ENCODE data around the gene DOLK. TPM values are rescaled to one million over a fixed set of nuclear protein-coding genes. Genes with fewer than 3 reads are reported as not detected.

DOLK gene
- polyA plus RNA-seq, 2 of the 4 experiments (the other 2 are of a cell fraction) = 22.8 to 25.4 TPM

GRCh38 chr9:128895556-128895955, 51.8 kb downstream of the DOLK start:
- DNase-seq (ENCODE audit: low read depth in 1 of 2, low spot score in 1 of 2) = no peak
- Histone ChIP-seq H3K9me3 (no peaks in the 10 kb centered on the region), H3K27ac (peak overlapping the region in 1 of 2 experiments; percentile 29; a peak in 1 of 6 replicates), H3K4me1 (peaks cover 39% of the 10 kb centered on the region), H3K4me3 (no peak overlapping the region), H3K4me2 (no peak overlapping the region)
- ChIA-PET POLR2A (no interaction called here), CTCF (interaction anchor here (0.9 to 1.7 kb wide), 3 partner anchors 14 to 33 kb away, joined by 3 to 5 read pairs (median 4); no protein-coding TSS in a partner anchor)
- FAIRE-seq = no peak
- TF ChIP-seq HEYL (CRISPR knock-in tag; IDR thresholded peaks at IDR 0.05) (no peak), EHF (CRISPR knock-in tag; IDR thresholded peaks at IDR 0.05) (no peak), ZNF302 (CRISPR knock-in tag; IDR thresholded peaks at IDR 0.05) (no peak), POLR2AphosphoS2 (conservative IDR thresholded peaks at IDR 0.05; ENCODE audit: low read length) (no peak), GATA3 (IDR thresholded peaks at IDR 0.05; ENCODE audit: borderline replicate concordance) (no peak), NR3C1 (IDR thresholded peaks at IDR 0.05) (no peak), KDM1A (IDR thresholded peaks at IDR 0.05; ENCODE audit: low read depth) (no peak), E2F6 (IDR thresholded peaks at IDR 0.05; ENCODE audit: borderline replicate concordance, low read depth) (no peak), NFE2L2 (conservative IDR thresholded peaks at IDR 0.05; ENCODE audit: low read length) (no peak), HMGXB4 (CRISPR knock-in tag; IDR thresholded peaks at IDR 0.05; ENCODE audit: borderline replicate concordance) (no peak), RFX5 (IDR thresholded peaks at IDR 0.05) (no peak), ESRRA (IDR thresholded peaks at IDR 0.05; ENCODE audit: borderline replicate concordance, low read length) (no peak), EHMT2 (IDR thresholded peaks at IDR 0.05; ENCODE audit: low read depth) (no peak), PBX3 (IDR thresholded peaks at IDR 0.05) (no peak), CTCF (IDR thresholded peaks at IDR 0.05) (no peak), RARB (CRISPR knock-in tag; IDR thresholded peaks at IDR 0.05) (no peak), EP300 (IDR thresholded peaks at IDR 0.05) (no peak)
- WGBS (ENCODE audit: missing lambda C conversion rate) = 76% methylated on average over 4 of the region's 4 CpGs
- ATAC-seq = no peak

Other genes with a start within 250 kb of the DOLK start
- 7.6 and 9.0 TPM in 2 replicates for gene PKN3, start 245.1 kb downstream of the DOLK start, polyA plus RNA-seq (2011; rRNA removed)
- gene PKN3, start 245.1 kb downstream of the DOLK start, polyA plus RNA-seq (2017; fragmentation: RNase III; extraction: RNeasy Plus Mini Kit Qiagen cat#74134 plus additional on column Dnase treatment) = 14.1 to 16.7 TPM (median 16.3 TPM) in 3 replicates
- gene ZDHHC12, start 223.5 kb downstream of the DOLK start, polyA plus RNA-seq (2011; rRNA removed) = 37.6 and 55.5 TPM in 2 replicates
- gene ZDHHC12, start 223.5 kb downstream of the DOLK start, polyA plus RNA-seq (2017; fragmentation: RNase III; extraction: RNeasy Plus Mini Kit Qiagen cat#74134 plus additional on column Dnase treatment) = 66.2 to 77.5 TPM (median 75.7 TPM) in 3 replicates
- 13.4 and 16.2 TPM in 2 replicates for gene ZER1, start 175.7 kb downstream of the DOLK start, polyA plus RNA-seq (2011; rRNA removed)
- 8.1 to 10.8 TPM (median 9.1 TPM) in 3 replicates for gene ZER1, start 175.7 kb downstream of the DOLK start, polyA plus RNA-seq (2017; fragmentation: RNase III; extraction: RNeasy Plus Mini Kit Qiagen cat#74134 plus additional on column Dnase treatment)
- gene TBC1D13, start 160.3 kb downstream of the DOLK start, polyA plus RNA-seq (2011; rRNA removed) = 17.6 and 20.6 TPM in 2 replicates
- 12.4 to 14.0 TPM (median 13.9 TPM) in 3 replicates for gene TBC1D13, start 160.3 kb downstream of the DOLK start, polyA plus RNA-seq (2017; fragmentation: RNase III; extraction: RNeasy Plus Mini Kit Qiagen cat#74134 plus additional on column Dnase treatment)
- 12.6 and 12.8 TPM in 2 replicates for gene ENDOG, start 129.1 kb downstream of the DOLK start, polyA plus RNA-seq (2011; rRNA removed)
- 17.1 to 18.6 TPM (median 17.3 TPM) in 3 replicates for gene ENDOG, start 129.1 kb downstream of the DOLK start, polyA plus RNA-seq (2017; fragmentation: RNase III; extraction: RNeasy Plus Mini Kit Qiagen cat#74134 plus additional on column Dnase treatment)
- gene SPOUT1, start 117.8 kb downstream of the DOLK start, polyA plus RNA-seq (2011; rRNA removed) = 24.3 and 25.8 TPM in 2 replicates
- 19.1 to 28.5 TPM (median 26.9 TPM) in 3 replicates for gene SPOUT1, start 117.8 kb downstream of the DOLK start, polyA plus RNA-seq (2017; fragmentation: RNase III; extraction: RNeasy Plus Mini Kit Qiagen cat#74134 plus additional on column Dnase treatment)
- gene KYAT1, start 65.7 kb downstream of the DOLK start, polyA plus RNA-seq (2011; rRNA removed) = 10.0 and 12.2 TPM in 2 replicates
- gene KYAT1, start 65.7 kb downstream of the DOLK start, polyA plus RNA-seq (2017; fragmentation: RNase III; extraction: RNeasy Plus Mini Kit Qiagen cat#74134 plus additional on column Dnase treatment) = 8.1 to 9.6 TPM (median 8.4 TPM) in 3 replicates
- 25.9 and 29.2 TPM in 2 replicates for gene LRRC8A, start 65.5 kb downstream of the DOLK start, polyA plus RNA-seq (2011; rRNA removed)
- 22.6 to 23.1 TPM (median 22.9 TPM) in 3 replicates for gene LRRC8A, start 65.5 kb downstream of the DOLK start, polyA plus RNA-seq (2017; fragmentation: RNase III; extraction: RNeasy Plus Mini Kit Qiagen cat#74134 plus additional on column Dnase treatment)
- gene PHYHD1, start 26.6 kb downstream of the DOLK start, polyA plus RNA-seq (2011; rRNA removed) = 0.12 TPM in 1 of 2 replicates, not detected in the other
- 0.12 TPM in 1 of 3 replicates, not detected in the others for gene PHYHD1, start 26.6 kb downstream of the DOLK start, polyA plus RNA-seq (2017; fragmentation: RNase III; extraction: RNeasy Plus Mini Kit Qiagen cat#74134 plus additional on column Dnase treatment)
- 52.3 and 62.1 TPM in 2 replicates for gene NUP188, start 96 bp upstream of the DOLK start, polyA plus RNA-seq (2011; rRNA removed)
- gene NUP188, start 96 bp upstream of the DOLK start, polyA plus RNA-seq (2017; fragmentation: RNase III; extraction: RNeasy Plus Mini Kit Qiagen cat#74134 plus additional on column Dnase treatment) = 29.2 to 37.9 TPM (median 33.2 TPM) in 3 replicates
- gene SH3GLB2, start 80.7 kb upstream of the DOLK start, polyA plus RNA-seq (2011; rRNA removed) = 28.3 and 30.0 TPM in 2 replicates
- 40.2 to 42.6 TPM (median 40.6 TPM) in 3 replicates for gene SH3GLB2, start 80.7 kb upstream of the DOLK start, polyA plus RNA-seq (2017; fragmentation: RNase III; extraction: RNeasy Plus Mini Kit Qiagen cat#74134 plus additional on column Dnase treatment)
- gene MIGA2, start 89.0 kb upstream of the DOLK start, polyA plus RNA-seq (2011; rRNA removed) = 6.3 and 6.4 TPM in 2 replicates
- 12.8 to 16.1 TPM (median 15.1 TPM) in 3 replicates for gene MIGA2, start 89.0 kb upstream of the DOLK start, polyA plus RNA-seq (2017; fragmentation: RNase III; extraction: RNeasy Plus Mini Kit Qiagen cat#74134 plus additional on column Dnase treatment)
- gene DOLPP1, start 133.5 kb upstream of the DOLK start, polyA plus RNA-seq (2011; rRNA removed) = 25.6 and 31.4 TPM in 2 replicates
- gene DOLPP1, start 133.5 kb upstream of the DOLK start, polyA plus RNA-seq (2017; fragmentation: RNase III; extraction: RNeasy Plus Mini Kit Qiagen cat#74134 plus additional on column Dnase treatment) = 21.8 to 23.5 TPM (median 22.2 TPM) in 3 replicates
- 20.5 and 20.8 TPM in 2 replicates for gene CRAT, start 163.2 kb upstream of the DOLK start, polyA plus RNA-seq (2011; rRNA removed)
- gene CRAT, start 163.2 kb upstream of the DOLK start, polyA plus RNA-seq (2017; fragmentation: RNase III; extraction: RNeasy Plus Mini Kit Qiagen cat#74134 plus additional on column Dnase treatment) = 22.7 to 26.2 TPM (median 26.0 TPM) in 3 replicates
- 140 and 149 TPM in 2 replicates for gene PTPA, start 163.8 kb upstream of the DOLK start, polyA plus RNA-seq (2011; rRNA removed)
- 140 to 167 TPM (median 161 TPM) in 3 replicates for gene PTPA, start 163.8 kb upstream of the DOLK start, polyA plus RNA-seq (2017; fragmentation: RNase III; extraction: RNeasy Plus Mini Kit Qiagen cat#74134 plus additional on column Dnase treatment)
- gene IER5L, start 230.7 kb upstream of the DOLK start, polyA plus RNA-seq (2011; rRNA removed) = 16.8 and 25.1 TPM in 2 replicates
- 47.9 to 67.5 TPM (median 54.9 TPM) in 3 replicates for gene IER5L, start 230.7 kb upstream of the DOLK start, polyA plus RNA-seq (2017; fragmentation: RNase III; extraction: RNeasy Plus Mini Kit Qiagen cat#74134 plus additional on column Dnase treatment)

All from A549 (cell line).